ENCODE measurements around the gene FA2H.

FA2H gene

DNA sequence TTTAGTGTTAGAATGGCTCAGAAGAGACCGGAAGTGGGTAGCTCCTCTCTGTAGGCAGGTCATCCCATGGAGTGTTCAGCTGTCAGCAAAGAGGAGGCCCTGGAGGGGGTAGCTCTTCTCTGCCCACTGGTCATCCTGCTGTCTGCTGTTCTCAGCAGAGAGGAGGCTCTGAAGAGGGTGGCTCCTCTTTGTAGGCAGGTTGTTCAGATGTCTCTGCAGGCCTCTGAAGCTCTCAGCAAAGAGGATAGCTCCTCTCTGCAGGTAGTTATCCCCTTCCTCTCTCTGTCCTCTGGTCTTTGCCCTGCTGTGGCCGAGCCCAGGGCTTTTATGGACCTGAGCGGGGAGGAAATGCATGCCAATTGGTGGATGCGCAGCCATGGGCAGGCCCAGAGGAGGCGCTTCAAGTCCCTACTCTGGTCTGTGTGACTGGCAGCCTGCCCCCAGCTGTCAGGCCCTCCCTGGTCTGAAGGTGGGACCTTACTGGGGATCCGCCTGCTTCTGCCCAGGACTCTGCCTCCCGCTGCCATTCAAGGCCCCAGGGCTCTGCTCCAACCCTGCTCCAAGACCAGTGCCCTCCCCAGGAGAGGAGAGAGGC lies 32.5 kb upstream of the FA2H start:
- TF ChIP-seq, protein P1, sequence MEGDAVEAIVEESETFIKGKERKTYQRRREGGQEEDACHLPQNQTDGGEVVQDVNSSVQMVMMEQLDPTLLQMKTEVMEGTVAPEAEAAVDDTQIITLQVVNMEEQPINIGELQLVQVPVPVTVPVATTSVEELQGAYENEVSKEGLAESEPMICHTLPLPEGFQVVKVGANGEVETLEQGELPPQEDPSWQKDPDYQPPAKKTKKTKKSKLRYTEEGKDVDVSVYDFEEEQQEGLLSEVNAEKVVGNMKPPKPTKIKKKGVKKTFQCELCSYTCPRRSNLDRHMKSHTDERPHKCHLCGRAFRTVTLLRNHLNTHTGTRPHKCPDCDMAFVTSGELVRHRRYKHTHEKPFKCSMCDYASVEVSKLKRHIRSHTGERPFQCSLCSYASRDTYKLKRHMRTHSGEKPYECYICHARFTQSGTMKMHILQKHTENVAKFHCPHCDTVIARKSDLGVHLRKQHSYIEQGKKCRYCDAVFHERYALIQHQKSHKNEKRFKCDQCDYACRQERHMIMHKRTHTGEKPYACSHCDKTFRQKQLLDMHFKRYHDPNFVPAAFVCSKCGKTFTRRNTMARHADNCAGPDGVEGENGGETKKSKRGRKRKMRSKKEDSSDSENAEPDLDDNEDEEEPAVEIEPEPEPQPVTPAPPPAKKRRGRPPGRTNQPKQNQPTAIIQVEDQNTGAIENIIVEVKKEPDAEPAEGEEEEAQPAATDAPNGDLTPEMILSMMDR (IDR thresholded peaks at IDR 0.05; ENCODE audit: low read depth, low read length) = no peak
- H3K27me3 ChIP-seq (ENCODE audit: insufficient read depth, low read depth, severe bottlenecking) = peaks cover 2% of the 10 kb centered on the region
- H3K27ac ChIP-seq = no peak overlapping the region
- H3K36me3 ChIP-seq = no peaks in the 10 kb centered on the region
- peaks cover 12% of the 10 kb centered on the region for H3K9me3 ChIP-seq (ENCODE audit: severe bottlenecking)
- DNase-seq = no peak
- H3K4me3 ChIP-seq (ENCODE audit: low read depth, low read length) = no peak overlapping the region

GRCh38 chr16:74800216-74800871 lies 25.7 kb upstream of the FA2H start:
- Histone ChIP-seq H3K9me3 (ENCODE audit: severe bottlenecking) (no peaks in the 10 kb centered on the region), H3K36me3 (no peaks in the 10 kb centered on the region), H3K27me3 (ENCODE audit: insufficient read depth, low read depth, severe bottlenecking) (peaks cover 2% of the 10 kb centered on the region), H3K27ac (no peak overlapping the region), H3K4me3 (ENCODE audit: low read depth, low read length) (no peak overlapping the region)
- no peak for DNase-seq
- TF ChIP-seq, protein P1 (IDR thresholded peaks at IDR 0.05; ENCODE audit: low read depth, low read length) = no peak

DNA sequence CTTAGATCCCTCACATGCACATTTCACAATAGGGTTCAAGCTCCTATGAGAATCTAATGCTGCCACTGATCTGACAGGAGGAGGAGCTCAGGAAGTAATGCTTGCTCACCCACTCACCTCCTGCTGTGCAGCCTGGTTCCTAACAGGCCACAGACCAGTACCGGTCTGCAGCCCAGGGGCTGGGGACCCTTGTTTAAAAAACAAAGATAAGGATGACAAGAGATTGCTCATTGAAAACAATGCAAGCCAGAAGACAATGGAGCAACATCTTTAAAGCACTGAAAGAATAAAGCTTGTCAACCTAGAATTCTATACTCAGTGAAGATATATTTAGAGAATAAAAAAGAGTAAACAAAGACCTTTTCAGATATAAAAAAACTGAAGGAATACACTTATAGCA lies 22.8 kb upstream of the FA2H start:
- H3K27ac ChIP-seq = no peak overlapping the region
- TF ChIP-seq, protein P1 (IDR thresholded peaks at IDR 0.05; ENCODE audit: low read depth, low read length) = no peak
- no peak for DNase-seq
- H3K36me3 ChIP-seq = no peaks in the 10 kb centered on the region
- H3K4me3 ChIP-seq (ENCODE audit: low read depth, low read length) = no peak overlapping the region
- no peaks in the 10 kb centered on the region for H3K9me3 ChIP-seq (ENCODE audit: severe bottlenecking)
- H3K27me3 ChIP-seq (ENCODE audit: insufficient read depth, low read depth, severe bottlenecking) = no peaks in the 10 kb centered on the region

DNA sequence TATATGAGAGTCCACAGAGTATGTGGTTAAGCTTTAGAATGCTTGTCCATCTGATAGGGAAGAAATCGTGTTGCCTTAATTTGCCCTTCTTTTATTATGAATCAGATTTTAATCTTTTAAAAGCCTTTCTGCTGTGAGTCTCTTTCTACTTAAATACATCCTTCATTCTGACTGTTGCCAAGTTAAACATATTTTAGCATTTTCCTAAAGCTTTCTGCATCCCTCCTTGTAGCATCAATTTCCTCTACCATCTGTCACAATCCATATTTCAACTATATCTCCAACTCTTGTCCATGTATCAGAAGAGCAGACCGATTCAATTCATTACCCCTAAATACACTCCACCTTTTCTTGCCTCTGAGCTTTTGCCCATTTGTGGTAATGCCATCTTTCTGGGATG lies 20.5 kb upstream of the FA2H start:
- TF ChIP-seq, protein P1 (IDR thresholded peaks at IDR 0.05; ENCODE audit: low read depth, low read length) = no peak
- H3K27me3 ChIP-seq (ENCODE audit: insufficient read depth, low read depth, severe bottlenecking) = no peaks in the 10 kb centered on the region
- DNase-seq = no peak
- no peaks in the 10 kb centered on the region for H3K36me3 ChIP-seq
- H3K27ac ChIP-seq = no peak overlapping the region
- peaks cover 5% of the 10 kb centered on the region for H3K9me3 ChIP-seq (ENCODE audit: severe bottlenecking)
- H3K4me3 ChIP-seq (ENCODE audit: low read depth, low read length) = no peak overlapping the region

- Histone ChIP-seq H3K4me3 (ENCODE audit: low read depth, low read length) (no peak overlapping the region), H3K27me3 (ENCODE audit: insufficient read depth, low read depth, severe bottlenecking) (no peaks in the 10 kb centered on the region), H3K9me3 (ENCODE audit: severe bottlenecking) (peaks cover 5% of the 10 kb centered on the region), H3K27ac (no peak overlapping the region), H3K36me3 (no peaks in the 10 kb centered on the region)
- TF ChIP-seq, protein P1 (IDR thresholded peaks at IDR 0.05; ENCODE audit: low read depth, low read length) = no peak
- DNase-seq = no peak
Measured at GRCh38 chr16:74794668-74795067, 20.0 kb upstream of the FA2H start.

GRCh38 chr16:74793571-74793970 lies 19.0 kb upstream of the FA2H start:
- no peak overlapping the region for H3K4me3 ChIP-seq (ENCODE audit: low read depth, low read length)
- H3K36me3 ChIP-seq = no peaks in the 10 kb centered on the region
- peaks cover 5% of the 10 kb centered on the region for H3K9me3 ChIP-seq (ENCODE audit: severe bottlenecking)
- no peak overlapping the region for H3K27ac ChIP-seq
- no peaks in the 10 kb centered on the region for H3K27me3 ChIP-seq (ENCODE audit: insufficient read depth, low read depth, severe bottlenecking)
- DNase-seq = no peak
- TF ChIP-seq, protein P1 (IDR thresholded peaks at IDR 0.05; ENCODE audit: low read depth, low read length) = no peak

Data from WERI-Rb-1 (cell line).